ENCODE results near the gene SDK2.

The SDK2 gene, protein sequence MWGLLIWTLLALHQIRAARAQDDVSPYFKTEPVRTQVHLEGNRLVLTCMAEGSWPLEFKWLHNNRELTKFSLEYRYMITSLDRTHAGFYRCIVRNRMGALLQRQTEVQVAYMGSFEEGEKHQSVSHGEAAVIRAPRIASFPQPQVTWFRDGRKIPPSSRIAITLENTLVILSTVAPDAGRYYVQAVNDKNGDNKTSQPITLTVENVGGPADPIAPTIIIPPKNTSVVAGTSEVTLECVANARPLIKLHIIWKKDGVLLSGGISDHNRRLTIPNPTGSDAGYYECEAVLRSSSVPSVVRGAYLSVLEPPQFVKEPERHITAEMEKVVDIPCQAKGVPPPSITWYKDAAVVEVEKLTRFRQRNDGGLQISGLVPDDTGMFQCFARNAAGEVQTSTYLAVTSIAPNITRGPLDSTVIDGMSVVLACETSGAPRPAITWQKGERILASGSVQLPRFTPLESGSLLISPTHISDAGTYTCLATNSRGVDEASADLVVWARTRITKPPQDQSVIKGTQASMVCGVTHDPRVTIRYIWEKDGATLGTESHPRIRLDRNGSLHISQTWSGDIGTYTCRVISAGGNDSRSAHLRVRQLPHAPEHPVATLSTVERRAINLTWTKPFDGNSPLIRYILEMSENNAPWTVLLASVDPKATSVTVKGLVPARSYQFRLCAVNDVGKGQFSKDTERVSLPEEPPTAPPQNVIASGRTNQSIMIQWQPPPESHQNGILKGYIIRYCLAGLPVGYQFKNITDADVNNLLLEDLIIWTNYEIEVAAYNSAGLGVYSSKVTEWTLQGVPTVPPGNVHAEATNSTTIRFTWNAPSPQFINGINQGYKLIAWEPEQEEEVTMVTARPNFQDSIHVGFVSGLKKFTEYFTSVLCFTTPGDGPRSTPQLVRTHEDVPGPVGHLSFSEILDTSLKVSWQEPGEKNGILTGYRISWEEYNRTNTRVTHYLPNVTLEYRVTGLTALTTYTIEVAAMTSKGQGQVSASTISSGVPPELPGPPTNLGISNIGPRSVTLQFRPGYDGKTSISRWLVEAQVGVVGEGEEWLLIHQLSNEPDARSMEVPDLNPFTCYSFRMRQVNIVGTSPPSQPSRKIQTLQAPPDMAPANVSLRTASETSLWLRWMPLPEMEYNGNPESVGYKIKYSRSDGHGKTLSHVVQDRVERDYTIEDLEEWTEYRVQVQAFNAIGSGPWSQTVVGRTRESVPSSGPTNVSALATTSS (N-terminal part only)

GRCh38 chr17:73644145-73645049, at the start of gene SDK2:
SDK2 (minus strand) TSS chr17:73644445; CDS start chr17:73644088, 357 bp downstream.
- DNase-seq (ENCODE audit: low spot score) = peak; percentile 53

GRCh38 chr17:73693071-73693470, 48.8 kb upstream of the SDK2 start:
- no peak for DNase-seq (ENCODE audit: low spot score)

DNA sequence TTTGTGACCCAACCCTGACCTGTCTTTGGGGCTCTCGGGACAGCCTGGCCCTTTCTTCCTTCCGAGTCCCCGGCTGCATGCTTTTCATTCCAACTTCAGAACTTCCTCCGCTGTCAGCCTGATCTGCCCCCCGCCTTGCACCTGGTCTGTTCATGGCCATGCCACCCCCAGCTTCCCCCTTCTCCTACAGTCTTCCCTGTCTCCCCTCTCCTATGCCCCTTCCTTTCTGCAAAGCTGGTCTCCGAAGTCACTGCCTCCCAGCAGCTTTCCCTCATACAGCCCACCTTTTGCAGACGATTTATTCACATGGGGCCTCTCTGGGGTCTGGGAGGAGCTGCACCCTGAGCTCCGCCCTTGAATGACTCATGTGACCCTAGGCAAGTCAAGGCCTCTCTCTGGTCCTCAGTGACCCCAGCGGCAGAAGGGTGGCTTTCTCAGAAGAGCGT, 47.1 kb upstream of the SDK2 start:
- DNase-seq (ENCODE audit: low spot score) = no peak

- no peak for DNase-seq (ENCODE audit: low spot score)
Observed at GRCh38 chr17:73690676-73691075, 46.4 kb upstream of the SDK2 start.

DNA sequence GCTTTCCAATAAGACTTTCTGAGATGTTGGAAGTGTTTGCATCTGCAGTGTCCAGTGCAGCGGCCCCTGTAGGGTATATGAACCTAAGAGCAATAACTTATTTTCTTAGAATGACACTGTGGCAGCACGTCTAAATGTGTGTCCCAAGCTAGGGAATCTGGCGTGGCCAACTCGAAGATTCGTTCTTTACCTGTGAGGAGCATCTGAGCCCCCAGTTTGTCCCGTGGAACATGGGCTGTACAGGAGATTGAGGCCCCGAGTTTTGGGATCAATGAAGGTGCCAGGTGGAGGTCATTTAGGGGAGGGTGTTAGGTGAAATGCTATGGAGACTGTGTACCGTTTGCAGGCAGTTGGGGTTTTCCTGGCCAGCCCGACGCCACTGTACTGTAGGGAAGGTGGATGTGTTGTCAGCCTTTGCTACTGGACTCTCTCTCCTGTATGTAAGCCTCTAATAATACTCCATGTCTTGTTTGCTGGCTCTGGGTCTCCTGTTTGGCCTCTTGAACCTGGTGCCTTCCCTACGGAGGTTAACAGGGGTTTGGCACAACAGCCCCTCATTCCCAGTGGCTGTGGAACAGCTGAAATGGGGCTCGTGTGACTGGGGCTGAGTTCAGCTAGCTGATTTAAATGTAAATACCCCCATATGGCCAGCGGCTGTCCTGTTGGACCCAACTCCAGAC, 45.5 kb upstream of the SDK2 start:
- no peak for DNase-seq (ENCODE audit: low spot score)

GRCh38 chr17:73686961-73687360, 42.7 kb upstream of the SDK2 start:
- DNase-seq (ENCODE audit: low spot score) = no peak

GRCh38 chr17:73686126-73686525, 41.9 kb upstream of the SDK2 start:
- DNase-seq (ENCODE audit: low spot score) = no peak

DNA sequence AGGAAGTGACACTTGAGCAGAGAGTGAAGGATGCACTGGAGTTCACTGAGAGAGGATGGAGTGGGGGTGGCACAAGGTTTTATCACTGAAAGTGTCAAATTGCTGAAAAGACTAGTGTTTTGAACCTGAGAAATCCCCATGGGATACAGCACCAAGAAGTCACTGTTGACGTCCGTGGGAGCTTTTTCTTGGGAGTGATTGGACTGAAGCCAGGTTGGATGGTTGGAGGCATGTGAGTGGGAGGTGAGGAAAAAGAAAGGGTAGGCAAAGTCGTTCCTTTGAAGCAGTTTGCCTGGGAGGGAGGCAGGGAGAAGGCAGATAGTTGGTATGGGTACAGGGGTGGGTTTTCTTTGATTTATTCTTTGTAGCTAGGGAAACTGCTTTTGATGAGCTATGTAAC, 39.9 kb upstream of the SDK2 start:
- DNase-seq (ENCODE audit: low spot score) = no peak

GRCh38 chr17:73683771-73684170, 39.5 kb upstream of the SDK2 start:
- no peak for DNase-seq (ENCODE audit: low spot score)

- DNase-seq (ENCODE audit: low spot score) = no peak
Observed at GRCh38 chr17:73681946-73682345, 37.7 kb upstream of the SDK2 start.

DNA sequence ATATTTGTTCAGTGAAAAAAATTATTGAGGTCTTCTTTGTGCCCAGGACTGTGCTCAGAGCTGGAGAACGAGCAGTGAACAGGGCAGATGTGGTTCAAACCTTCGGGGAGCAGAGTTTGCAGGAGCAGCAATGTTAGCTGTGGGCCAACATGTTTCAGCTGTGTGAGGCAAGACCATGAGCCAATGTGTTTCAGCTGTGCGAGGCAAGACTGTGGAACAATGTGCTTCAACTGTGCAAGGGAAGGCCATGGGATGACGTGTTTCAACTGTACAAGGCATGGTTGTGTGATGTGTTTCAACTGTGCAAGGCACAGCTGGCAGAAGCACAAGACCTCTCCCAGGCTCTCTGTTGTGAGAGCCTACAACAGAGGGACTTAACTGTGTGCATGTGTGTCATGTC, 35.2 kb upstream of the SDK2 start:
- no peak for DNase-seq (ENCODE audit: low spot score)

- DNase-seq (ENCODE audit: low spot score) = no peak
Observed at GRCh38 chr17:73678999-73679398, 34.8 kb upstream of the SDK2 start.

- DNase-seq (ENCODE audit: low spot score) = no peak
Observed at GRCh38 chr17:73669771-73670170, 25.5 kb upstream of the SDK2 start.

GRCh38 chr17:73667181-73667959, 23.1 kb upstream of the SDK2 start:
- no peak for DNase-seq (ENCODE audit: low spot score)

DNA sequence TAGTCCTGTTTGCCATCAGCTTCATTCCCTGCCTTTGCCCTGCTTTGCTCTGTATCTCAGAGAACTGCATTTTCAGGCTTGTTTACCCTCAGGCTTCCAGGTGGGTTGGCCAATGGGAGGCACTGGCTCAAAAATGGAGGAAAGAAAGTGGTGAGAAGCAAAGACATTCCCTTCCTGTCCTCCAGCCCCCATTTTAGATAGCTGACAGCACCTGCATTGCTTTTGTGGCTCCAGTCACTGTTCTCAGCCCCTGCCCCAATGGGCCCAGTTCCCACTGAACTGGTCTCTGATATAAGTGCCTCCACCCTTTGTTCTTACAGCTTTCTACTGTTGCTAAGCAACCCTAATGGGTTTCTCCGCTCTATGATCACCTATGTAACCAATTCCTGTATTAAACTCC, 19.4 kb upstream of the SDK2 start:
- no peak for DNase-seq (ENCODE audit: low spot score)

GRCh38 chr17:73660366-73660765, 16.1 kb upstream of the SDK2 start:
- no peak for DNase-seq (ENCODE audit: low spot score)

DNA sequence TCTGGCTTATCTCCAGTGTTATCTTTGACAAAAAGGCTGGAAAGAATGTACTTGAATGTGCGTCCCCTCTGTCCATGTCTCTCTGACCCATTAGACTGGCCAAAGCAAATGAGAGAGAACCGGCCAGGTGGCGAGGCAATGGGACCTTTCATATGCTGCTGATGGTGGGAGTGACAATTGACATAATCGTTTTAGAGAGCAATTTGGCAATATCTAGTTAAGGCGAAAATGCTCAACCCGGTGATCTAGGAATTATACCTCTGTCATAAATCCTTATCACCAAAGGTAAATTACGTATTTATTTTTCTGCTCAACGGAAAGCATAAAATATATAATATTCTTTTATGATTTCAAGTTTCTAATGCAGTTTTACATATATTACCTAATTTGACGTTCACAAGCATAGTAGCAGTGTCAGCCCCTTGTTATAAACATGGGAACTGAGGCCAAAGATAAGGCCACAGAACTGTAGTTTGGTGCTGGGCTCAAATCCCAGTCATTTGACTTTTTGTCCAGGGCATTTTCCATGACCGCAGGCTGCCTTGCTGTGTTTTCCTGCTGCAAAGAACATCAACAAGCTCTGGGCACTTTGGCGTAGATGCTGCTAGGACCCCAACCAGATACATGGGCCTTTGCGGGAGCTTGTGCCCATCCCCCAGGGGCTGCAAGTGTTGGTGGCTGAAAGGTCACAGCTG, 14.7 kb upstream of the SDK2 start:
- DNase-seq (ENCODE audit: low spot score) = no peak

GRCh38 chr17:73657473-73658116, 13.3 kb upstream of the SDK2 start:
- no peak for DNase-seq (ENCODE audit: low spot score)

- no peak for DNase-seq (ENCODE audit: low spot score)
Observed at GRCh38 chr17:73654241-73654640, 10.0 kb upstream of the SDK2 start.

Data from AG08396 (cell line).